Measurements from ENCODE around the gene BBLN.

Gene BBLN

GRCh38 chr9:128148509-128149000 is 11.5 kb upstream of the BBLN start:
- TF ChIP-seq CTCF (IDR thresholded peaks at IDR 0.05), result no peak

GRCh38 chr9:128149001-128149701 is 10.9 kb upstream of the BBLN start, which contains the start of gene LCN2:
TSS of gene LCN2 (plus strand) at chr9:128149453. CDS start at chr9:128149526, 73 bp downstream.
- no peak for TF ChIP-seq CTCF (IDR thresholded peaks at IDR 0.05)

GRCh38 chr9:128149951-128150593 is 10.0 kb upstream of the BBLN start:
- TF ChIP-seq CTCF (IDR thresholded peaks at IDR 0.05), result no peak

GRCh38 chr9:128150594-128151308 is 9.3 kb upstream of the BBLN start:
- TF ChIP-seq CTCF (IDR thresholded peaks at IDR 0.05), result no peak

GRCh38 chr9:128151309-128152132 is 8.5 kb upstream of the BBLN start:
- TF ChIP-seq CTCF (IDR thresholded peaks at IDR 0.05), result no peak

GRCh38 chr9:128152133-128153059 is 7.7 kb upstream of the BBLN start:
- no peak for TF ChIP-seq CTCF (IDR thresholded peaks at IDR 0.05)

Data from LNCAP (cell line).